A673 (cell line): ENCODE data around the gene DAPK3.

Source experiments
- EZH2 ChIP-seq: fragments of 200-600 bp; sonication (generic); IDR thresholded peaks from 2 replicates; pipeline ENCODE4 v1.6.1; 2017; ENCODE audit warnings: borderline replicate concordance, low read depth, mild to moderate bottlenecking, mixed read lengths, antibody characterized with exemption, low read length; ENCODE audit not compliant: poor library complexity, severe bottlenecking
- TF ChIP-seq, protein P1 (sequence below): fragments of 300-800, 200-600 bp; sonication (generic); conservative IDR thresholded peaks from 2 replicates; pipeline ENCODE4 v1.5.1; 2017; ENCODE audit warnings: low read depth, mild to moderate bottlenecking, antibody characterized with exemption, low read length, moderate library complexity, mixed read lengths

DNA sequence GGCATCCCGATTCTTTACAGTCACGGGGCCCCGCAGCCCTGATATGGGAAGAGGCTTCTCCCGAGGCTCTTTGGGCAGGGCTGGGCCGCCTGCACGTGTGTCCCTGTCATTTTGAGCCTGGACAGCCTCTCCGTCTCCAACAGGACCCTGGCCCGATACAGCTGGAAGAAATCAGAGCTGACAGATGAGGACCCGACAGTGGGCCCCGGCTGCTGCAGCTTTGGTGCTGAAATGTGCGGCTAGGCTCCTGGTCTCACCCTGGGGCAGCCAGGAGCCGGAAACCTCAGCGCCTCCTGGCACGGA, 39.9 kb upstream of the DAPK3 start:
- TF ChIP-seq, protein P1, sequence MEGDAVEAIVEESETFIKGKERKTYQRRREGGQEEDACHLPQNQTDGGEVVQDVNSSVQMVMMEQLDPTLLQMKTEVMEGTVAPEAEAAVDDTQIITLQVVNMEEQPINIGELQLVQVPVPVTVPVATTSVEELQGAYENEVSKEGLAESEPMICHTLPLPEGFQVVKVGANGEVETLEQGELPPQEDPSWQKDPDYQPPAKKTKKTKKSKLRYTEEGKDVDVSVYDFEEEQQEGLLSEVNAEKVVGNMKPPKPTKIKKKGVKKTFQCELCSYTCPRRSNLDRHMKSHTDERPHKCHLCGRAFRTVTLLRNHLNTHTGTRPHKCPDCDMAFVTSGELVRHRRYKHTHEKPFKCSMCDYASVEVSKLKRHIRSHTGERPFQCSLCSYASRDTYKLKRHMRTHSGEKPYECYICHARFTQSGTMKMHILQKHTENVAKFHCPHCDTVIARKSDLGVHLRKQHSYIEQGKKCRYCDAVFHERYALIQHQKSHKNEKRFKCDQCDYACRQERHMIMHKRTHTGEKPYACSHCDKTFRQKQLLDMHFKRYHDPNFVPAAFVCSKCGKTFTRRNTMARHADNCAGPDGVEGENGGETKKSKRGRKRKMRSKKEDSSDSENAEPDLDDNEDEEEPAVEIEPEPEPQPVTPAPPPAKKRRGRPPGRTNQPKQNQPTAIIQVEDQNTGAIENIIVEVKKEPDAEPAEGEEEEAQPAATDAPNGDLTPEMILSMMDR, result no peak
- TF ChIP-seq EZH2, result no peak
